HG02840 (cell line): Measurements from ENCODE around the gene RAB1B.
"Not testable (repeated sequence)": the region's sequence is repeated elsewhere in the genome, so short reads cannot be mapped to it uniquely, and the experiment has no call there.

Source experiments
- ATAC-seq: cut with Tn5 transposase; IDR thresholded peaks from one replicate; pipeline ENCODE4 v1.9.1; 2021; ENCODE audit warnings: mild to moderate bottlenecking, moderate library complexity, moderate number of reproducible peaks; ENCODE audit not compliant: unreplicated experiment, low FRiP score

The RAB1B gene

GRCh38 chr11:66239511-66239910, 28.9 kb upstream of the RAB1B start:
- ATAC-seq: no peak

GRCh38 chr11:66239998-66240780, 28.2 kb upstream of the RAB1B start:
- ATAC-seq: no peak

GRCh38 chr11:66240781-66241136, 27.7 kb upstream of the RAB1B start:
- no peak for ATAC-seq

- ATAC-seq: no peak
Measured at GRCh38 chr11:66242095-66242765, 26.2 kb upstream of the RAB1B start.

GRCh38 chr11:66243782-66244535, 24.5 kb upstream of the RAB1B start:
- ATAC-seq: no peak

GRCh38 chr11:66247295-66247694, 21.1 kb upstream of the RAB1B start:
- no peak for ATAC-seq

- ATAC-seq: no peak
Measured at GRCh38 chr11:66247801-66248200, 20.6 kb upstream of the RAB1B start.

- no peak for ATAC-seq
Measured at GRCh38 chr11:66248903-66249302, 19.5 kb upstream of the RAB1B start.

GRCh38 chr11:66251809-66252208, 16.6 kb upstream of the RAB1B start:
- no peak for ATAC-seq

GRCh38 chr11:66253081-66253480, 15.4 kb upstream of the RAB1B start:
- ATAC-seq: not testable (repeated sequence)

- ATAC-seq: no peak
Measured at GRCh38 chr11:66258473-66258893, 10.0 kb upstream of the RAB1B start.

GRCh38 chr11:66259225-66259624, 9.2 kb upstream of the RAB1B start:
- ATAC-seq: no peak

GRCh38 chr11:66259956-66260355, 8.5 kb upstream of the RAB1B start:
- ATAC-seq: no peak

GRCh38 chr11:66261578-66261977, 6.9 kb upstream of the RAB1B start:
- ATAC-seq: no peak

- ATAC-seq: no peak
Measured at GRCh38 chr11:66262191-66262590, 6.2 kb upstream of the RAB1B start.

- no peak for ATAC-seq
Measured at GRCh38 chr11:66262696-66263095, 5.7 kb upstream of the RAB1B start.

GRCh38 chr11:66263231-66263630, 5.2 kb upstream of the RAB1B start:
- ATAC-seq: no peak

GRCh38 chr11:66263785-66264184, 4.7 kb upstream of the RAB1B start:
- no peak for ATAC-seq

- no peak for ATAC-seq
Measured at GRCh38 chr11:66264383-66264782, 4.1 kb upstream of the RAB1B start.

GRCh38 chr11:66264914-66265313, 3.5 kb upstream of the RAB1B start:
- no peak for ATAC-seq
